ENCODE measurements around the gene CD300E. TPM values are rescaled to one million over a fixed set of nuclear protein-coding genes. Genes with fewer than 3 reads are reported as not detected.

Gene CD300E, protein sequence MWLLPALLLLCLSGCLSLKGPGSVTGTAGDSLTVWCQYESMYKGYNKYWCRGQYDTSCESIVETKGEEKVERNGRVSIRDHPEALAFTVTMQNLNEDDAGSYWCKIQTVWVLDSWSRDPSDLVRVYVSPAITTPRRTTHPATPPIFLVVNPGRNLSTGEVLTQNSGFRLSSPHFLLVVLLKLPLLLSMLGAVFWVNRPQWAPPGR
- total RNA-seq = not detected in 2 replicates

DNA sequence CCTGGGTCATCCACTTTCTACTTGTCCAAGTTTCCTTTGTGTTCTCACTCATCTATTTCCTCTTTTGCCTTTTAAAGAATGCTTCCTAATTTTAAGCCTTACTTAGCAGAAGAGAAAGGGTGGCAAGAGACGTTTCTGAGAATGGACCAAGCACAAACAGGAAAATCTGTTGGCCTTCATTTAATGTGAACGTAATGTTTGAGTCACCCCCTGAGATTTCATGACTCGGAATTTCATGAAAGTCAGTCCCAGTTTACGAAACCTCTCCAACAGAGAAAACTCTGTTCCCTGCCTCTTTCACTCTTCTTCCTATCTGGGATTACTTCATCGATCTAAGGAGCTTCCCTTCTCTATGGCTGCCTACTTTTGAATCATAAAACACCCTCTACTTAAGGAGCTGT, at the start of gene CD300E:
Gene CD300E (minus strand): TSS at position 46 of the 401 bp plus-strand sequence. CDS start 117 bp downstream, outside the sequence.
- no peak within 1 kb of the TSS for H3K4me3 ChIP-seq (ENCODE audit: low read depth, low read length)
- DNase-seq (ENCODE audit: low read depth) = no peak
- TF ChIP-seq, protein P1, sequence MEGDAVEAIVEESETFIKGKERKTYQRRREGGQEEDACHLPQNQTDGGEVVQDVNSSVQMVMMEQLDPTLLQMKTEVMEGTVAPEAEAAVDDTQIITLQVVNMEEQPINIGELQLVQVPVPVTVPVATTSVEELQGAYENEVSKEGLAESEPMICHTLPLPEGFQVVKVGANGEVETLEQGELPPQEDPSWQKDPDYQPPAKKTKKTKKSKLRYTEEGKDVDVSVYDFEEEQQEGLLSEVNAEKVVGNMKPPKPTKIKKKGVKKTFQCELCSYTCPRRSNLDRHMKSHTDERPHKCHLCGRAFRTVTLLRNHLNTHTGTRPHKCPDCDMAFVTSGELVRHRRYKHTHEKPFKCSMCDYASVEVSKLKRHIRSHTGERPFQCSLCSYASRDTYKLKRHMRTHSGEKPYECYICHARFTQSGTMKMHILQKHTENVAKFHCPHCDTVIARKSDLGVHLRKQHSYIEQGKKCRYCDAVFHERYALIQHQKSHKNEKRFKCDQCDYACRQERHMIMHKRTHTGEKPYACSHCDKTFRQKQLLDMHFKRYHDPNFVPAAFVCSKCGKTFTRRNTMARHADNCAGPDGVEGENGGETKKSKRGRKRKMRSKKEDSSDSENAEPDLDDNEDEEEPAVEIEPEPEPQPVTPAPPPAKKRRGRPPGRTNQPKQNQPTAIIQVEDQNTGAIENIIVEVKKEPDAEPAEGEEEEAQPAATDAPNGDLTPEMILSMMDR (conservative IDR thresholded peaks at IDR 0.05; ENCODE audit: low read depth, low read length) = no peak

DNA sequence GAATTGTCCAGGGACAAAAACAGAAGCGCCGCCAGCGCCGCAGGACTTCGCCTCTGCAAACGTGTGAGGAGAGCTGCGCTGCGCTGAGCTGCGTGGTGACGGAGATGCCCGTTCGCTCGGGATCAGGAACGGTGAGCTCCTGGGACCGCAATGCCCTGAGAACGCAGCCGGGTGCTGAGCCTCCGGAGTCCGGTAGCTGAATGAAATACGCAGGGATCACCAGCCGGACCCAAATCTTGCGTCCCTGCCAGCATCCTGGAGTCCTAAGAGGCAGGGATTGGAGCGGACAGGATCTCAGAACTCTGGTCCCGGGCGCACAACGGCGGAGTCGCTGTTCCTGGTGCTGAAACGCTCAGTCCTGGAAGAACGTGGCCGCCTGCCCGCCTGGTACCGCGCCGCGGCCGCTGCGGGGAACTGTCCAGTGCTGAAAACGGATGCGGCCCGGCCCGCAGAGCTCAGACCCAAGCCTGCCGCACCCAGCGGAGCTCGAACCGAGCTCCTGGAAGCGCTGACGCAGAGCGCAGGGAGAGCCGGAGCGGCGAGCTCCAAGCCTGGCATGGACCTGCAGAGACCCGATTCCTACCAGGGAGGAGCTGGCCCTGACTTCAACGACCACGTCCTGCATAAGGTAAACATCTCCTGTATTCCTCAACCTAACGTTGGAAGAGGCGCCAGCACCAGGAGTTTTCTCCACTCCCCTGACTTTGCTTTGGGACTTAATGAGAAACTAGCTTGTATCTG, 47.7 kb upstream of the CD300E start:
- TF ChIP-seq, protein P1 (conservative IDR thresholded peaks at IDR 0.05; ENCODE audit: low read depth, low read length) = no peak
- H3K4me3 ChIP-seq (ENCODE audit: low read depth, low read length) = no peak overlapping the region
- no peak for DNase-seq (ENCODE audit: low read depth)

DNA sequence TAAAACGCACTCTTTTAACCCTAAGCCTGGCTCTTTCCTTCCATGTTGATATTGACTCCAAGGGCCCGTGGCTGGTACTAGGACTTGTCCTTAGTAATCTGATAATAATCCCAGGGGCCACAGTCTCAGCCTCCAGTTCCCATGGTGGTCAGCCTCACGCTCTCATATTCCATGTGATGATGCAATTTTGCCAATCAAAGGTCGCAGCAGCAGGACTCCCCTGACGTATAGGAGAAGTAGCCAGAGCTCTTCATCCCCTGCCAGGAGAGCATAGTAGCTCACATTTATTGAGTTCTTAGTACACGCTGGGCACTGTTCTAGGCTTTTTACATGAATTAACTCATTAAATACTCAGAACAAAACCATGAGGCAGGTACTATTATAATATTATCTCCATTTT, 46.8 kb upstream of the CD300E start:
- no peak for DNase-seq (ENCODE audit: low read depth)
- TF ChIP-seq, protein P1 (conservative IDR thresholded peaks at IDR 0.05; ENCODE audit: low read depth, low read length) = no peak
- no peak overlapping the region for H3K4me3 ChIP-seq (ENCODE audit: low read depth, low read length)

DNA sequence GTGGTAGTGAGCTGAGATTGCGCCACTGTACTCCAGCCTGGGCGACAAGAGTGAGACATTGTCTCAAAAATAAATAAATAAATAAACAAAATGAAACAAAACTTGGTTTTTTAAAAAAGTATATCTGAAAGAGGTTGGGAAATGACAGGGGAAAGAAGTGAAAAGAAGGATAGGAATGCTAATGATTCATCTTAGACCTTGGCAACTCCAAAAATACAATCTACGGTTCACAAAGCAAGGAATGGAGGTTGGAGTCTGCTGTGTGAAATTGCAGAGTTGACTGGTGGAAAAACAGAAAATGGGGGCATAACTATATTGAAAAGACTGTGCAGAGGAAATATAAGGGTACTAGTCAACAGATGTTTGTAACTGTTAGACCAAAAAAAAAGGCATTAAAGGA, 40.0 kb upstream of the CD300E start:
- TF ChIP-seq, protein P1 (conservative IDR thresholded peaks at IDR 0.05; ENCODE audit: low read depth, low read length) = no peak
- no peak overlapping the region for H3K4me3 ChIP-seq (ENCODE audit: low read depth, low read length)
- peak; percentile 26 for DNase-seq (ENCODE audit: low read depth)

DNA sequence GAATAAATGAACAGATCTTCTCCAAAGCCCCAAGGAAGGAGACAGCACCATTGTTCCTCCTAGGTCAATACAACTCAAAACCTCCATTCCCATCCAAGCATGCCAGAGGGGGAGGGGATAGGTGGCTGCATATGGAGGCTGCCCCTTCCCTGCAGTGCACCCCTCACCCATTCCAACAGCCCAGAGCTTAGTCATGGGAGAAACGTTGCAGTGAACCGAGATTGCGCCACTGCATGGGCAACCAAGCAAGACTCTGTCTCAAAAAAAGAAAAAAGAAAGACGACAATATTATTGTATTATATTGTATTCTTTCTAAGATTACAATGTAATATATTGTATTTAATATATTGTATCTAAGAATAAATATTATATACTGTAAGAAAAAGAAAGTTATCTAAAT, 36.4 kb upstream of the CD300E start:
- TF ChIP-seq, protein P1 (conservative IDR thresholded peaks at IDR 0.05; ENCODE audit: low read depth, low read length) = no peak
- no peak overlapping the region for H3K4me3 ChIP-seq (ENCODE audit: low read depth, low read length)
- no peak for DNase-seq (ENCODE audit: low read depth)

DNA sequence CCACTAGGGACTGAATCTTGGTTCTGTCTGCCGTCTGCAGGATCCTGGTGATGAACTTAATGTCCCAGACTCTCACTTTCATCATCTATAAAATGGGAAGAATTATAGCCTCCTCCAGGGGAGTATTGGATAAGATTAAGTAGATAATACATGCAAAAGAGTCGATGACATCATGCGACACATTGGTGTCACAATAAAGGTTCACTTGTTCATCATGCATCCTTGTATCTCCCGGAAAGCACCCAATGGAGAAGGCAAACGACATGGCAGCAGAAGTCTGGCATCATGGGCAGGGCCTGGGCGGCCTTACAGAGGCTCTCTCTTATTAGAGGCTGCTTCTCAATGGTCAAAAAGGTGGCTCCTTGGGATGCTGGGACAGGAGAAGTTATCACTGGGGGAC, 35.1 kb upstream of the CD300E start:
- TF ChIP-seq, protein P1 (conservative IDR thresholded peaks at IDR 0.05; ENCODE audit: low read depth, low read length) = no peak
- no peak for DNase-seq (ENCODE audit: low read depth)
- H3K4me3 ChIP-seq (ENCODE audit: low read depth, low read length) = no peak overlapping the region

All from epithelial cell of proximal tubule (primary cell).